GM23338 (cell line): ENCODE data around the gene ARHGEF28. TPM values are rescaled to one million over a fixed set of nuclear protein-coding genes. Genes with fewer than 3 reads are reported as not detected.

ENCODE experiments used
- ATAC-seq: fragments of 200-7000 bp; cut with Tn5 transposase; 3 replicates; pipeline ENCODE4 v1.9.1; 2020
- DNase-seq: peaks from one replicate; pipeline ENCODE4 v3.0.0-alpha.2; 2015; ENCODE audit warnings: low spot score
- H2AFZ ChIP-seq: fragments of 200-600 bp; sonication (generic); 2 replicates; pipeline ENCODE4 v1.8.0; 2016; ENCODE audit warnings: antibody characterized with exemption, mild to moderate bottlenecking, moderate library complexity
- H3F3A ChIP-seq: fragments of 200-600 bp; sonication (generic); replicated peaks from 2 replicates; pipeline ENCODE4 v1.8.0; 2017; ENCODE audit warnings: antibody characterized with exemption, mixed run types, low read depth
- H3K27ac ChIP-seq: fragments of 200-600 bp; sonication (generic); 2 replicates; pipeline ENCODE4 v1.6.1; 2016; ENCODE audit warnings: low read depth
- H3K27me3 ChIP-seq: fragments of 200-600 bp; sonication (generic); 2 replicates; pipeline ENCODE4 v1.8.0; 2016; ENCODE audit warnings: mild to moderate bottlenecking, mixed run types, moderate library complexity; ENCODE audit not compliant: insufficient read depth
- H3K36me3 ChIP-seq: fragments of 200-600 bp; sonication (generic); 2 replicates; pipeline ENCODE4 v1.8.0; 2016; ENCODE audit warnings: mild to moderate bottlenecking; ENCODE audit not compliant: insufficient read depth
- H3K4me1 ChIP-seq: fragments of 200-600 bp; sonication (generic); 2 replicates; pipeline ENCODE4 v1.8.0; 2016; ENCODE audit warnings: mild to moderate bottlenecking, moderate library complexity; ENCODE audit not compliant: insufficient read depth
- H3K4me2 ChIP-seq: fragments of 200-600 bp; sonication (generic); 2 replicates; pipeline ENCODE4 v1.7.1; 2017; ENCODE audit warnings: mixed run types
- H3K4me3 ChIP-seq: fragments of 200-600 bp; sonication (generic); 2 replicates; pipeline ENCODE4 v1.6.1; 2016; ENCODE audit warnings: mixed run types
- H3K79me2 ChIP-seq: fragments of 200-600 bp; sonication (generic); replicated peaks from 2 replicates; pipeline ENCODE4 v1.8.0; 2017; ENCODE audit warnings: mild to moderate bottlenecking; ENCODE audit not compliant: insufficient read depth
- H3K9me2 ChIP-seq: fragments of 200-600 bp; sonication (generic); 2 replicates; pipeline ENCODE4 v1.8.0; 2017; ENCODE audit not compliant: insufficient read depth
- H4K20me1 ChIP-seq: fragments of 200-600 bp; sonication (generic); replicated peaks from 2 replicates; pipeline ENCODE4 v1.8.0; 2017; ENCODE audit warnings: mild to moderate bottlenecking; ENCODE audit not compliant: insufficient read depth
- H3K27ac Mint-ChIP-seq: 2 replicates; pipeline ENCODE4 v1.8.0; 2020; ENCODE audit warnings: inconsistent platforms, mild to moderate bottlenecking, moderate library complexity, mixed read lengths
- H3K27me3 Mint-ChIP-seq: 3 replicates; pipeline ENCODE4 v1.8.0; 2022; ENCODE audit warnings: low read depth, mild to moderate bottlenecking, moderate library complexity, mixed read lengths, inconsistent platforms; ENCODE audit not compliant: insufficient read depth, poor library complexity
- H3K36me3 Mint-ChIP-seq: 3 replicates; pipeline ENCODE4 v1.8.0; 2021; ENCODE audit warnings: low read depth, mild to moderate bottlenecking, inconsistent platforms, moderate library complexity, mixed read lengths
- H3K4me1 Mint-ChIP-seq: 3 replicates; pipeline ENCODE4 v1.8.0; 2020; ENCODE audit warnings: mild to moderate bottlenecking, inconsistent platforms, mixed read lengths
- H3K4me3 Mint-ChIP-seq: 3 replicates; pipeline ENCODE4 v1.8.0; 2021; ENCODE audit warnings: moderate library complexity, mild to moderate bottlenecking, inconsistent platforms, mixed read lengths
- H3K9me3 Mint-ChIP-seq: 3 replicates; pipeline ENCODE4 v1.8.0; 2020; ENCODE audit warnings: moderate library complexity, mild to moderate bottlenecking, inconsistent platforms, mixed read lengths
- CREB1 ChIP-seq: fragments of 250-450 bp; sonication (Bioruptor Pico); IDR thresholded peaks from 2 replicates; pipeline ENCODE4 v1.5.0; 2020; ENCODE audit warnings: low read depth, mild to moderate bottlenecking, moderate library complexity
- EZH2 ChIP-seq: fragments of 200-600 bp; sonication (generic); IDR thresholded peaks from one replicate; pipeline ENCODE4 v1.8.0; 2017; ENCODE audit warnings: antibody characterized with exemption, mild to moderate bottlenecking, low read depth; ENCODE audit not compliant: unreplicated experiment
- EZH2phosphoT487 ChIP-seq: fragments of 200-600 bp; sonication (generic); IDR thresholded peaks from one replicate; pipeline ENCODE4 v1.8.1; 2018; ENCODE audit warnings: antibody characterized with exemption; ENCODE audit not compliant: unreplicated experiment
- JUNB ChIP-seq: IDR thresholded peaks from one replicate; pipeline ENCODE4 v1.6.1; 2016; ENCODE audit warnings: antibody characterized with exemption; ENCODE audit not compliant: unreplicated experiment
- POLR2AphosphoS5 ChIP-seq: IDR thresholded peaks from 2 replicates; pipeline ENCODE4 v1.6.1; 2016; ENCODE audit warnings: antibody characterized with exemption, low read depth
- ZNF114 ChIP-seq: fragments of 250-450 bp; sonication (Bioruptor Pico); IDR thresholded peaks from 2 replicates; pipeline ENCODE4 v1.5.0; 2020; ENCODE audit warnings: mild to moderate bottlenecking, moderate library complexity
- ZNF331 ChIP-seq: fragments of 250-450 bp; sonication (Bioruptor Pico); IDR thresholded peaks from 2 replicates; pipeline ENCODE4 v1.5.0; 2020; ENCODE audit warnings: low read depth, mild to moderate bottlenecking, moderate library complexity
- polyA plus RNA-seq: library from polyadenylated mRNA; unstranded; fragments of >200 nt; fragmentation: Nextera tagmentation; extraction: Ambion mirVana; gene quantifications from 2 replicates; pipeline ENCODE4 v1.2.1, GENCODE V29; 2016
- total RNA-seq: library from RNA; depleted of rRNA; stranded (reverse); fragments of >200 nt; shearing (Covaris generic); gene quantifications from 2 replicates; pipeline ENCODE4 v1.2.3, GENCODE V29; 2014
- TF ChIP-seq, protein P1 (sequence below), 2 experiments: fragments of 200-600 bp in 1 of 2; sonication (generic) in 1 of 2; conservative IDR thresholded peaks; 2 replicates each; pipeline versions ENCODE4 v1.5.1 to v1.6.1; 2016 to 2017; ENCODE audit warnings: antibody characterized with exemption in 2 of 2, low read depth in 2 of 2, mild to moderate bottlenecking in 2 of 2, moderate library complexity in 1 of 2
- TF ChIP-seq, protein P2 (sequence below): IDR thresholded peaks from 2 replicates; pipeline ENCODE4 v1.6.1; 2016; ENCODE audit warnings: antibody characterized with exemption
- TF ChIP-seq, protein P3 (sequence below): IDR thresholded peaks from one replicate; pipeline ENCODE4 v1.6.1; 2018; ENCODE audit warnings: antibody characterized with exemption; ENCODE audit not compliant: unreplicated experiment

The ARHGEF28 gene
- total and polyA plus RNA-seq, 2 experiments from 2014 or later, result 0.39 to 1.0 TPM

DNA sequence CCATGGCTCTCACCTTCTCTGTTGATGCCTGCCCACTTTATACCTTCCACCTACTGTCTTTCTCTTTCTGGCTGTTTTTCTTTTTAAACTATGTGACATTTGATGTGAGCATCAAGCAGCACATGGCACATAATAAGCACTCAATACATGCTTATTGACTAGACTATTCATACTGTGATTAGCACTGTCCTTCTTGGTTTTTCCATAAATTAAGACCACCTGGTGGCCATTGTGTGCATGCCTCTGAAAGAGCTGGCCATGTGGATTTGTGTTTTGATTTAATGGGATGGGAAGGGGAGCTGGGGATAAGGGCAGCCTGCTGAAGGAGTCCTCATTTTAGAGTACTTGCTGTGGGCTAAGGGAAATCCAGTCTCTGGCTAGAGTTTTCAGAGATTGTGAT, 79.4 kb downstream of the ARHGEF28 start (continued):
- TF ChIP-seq, protein P1, sequence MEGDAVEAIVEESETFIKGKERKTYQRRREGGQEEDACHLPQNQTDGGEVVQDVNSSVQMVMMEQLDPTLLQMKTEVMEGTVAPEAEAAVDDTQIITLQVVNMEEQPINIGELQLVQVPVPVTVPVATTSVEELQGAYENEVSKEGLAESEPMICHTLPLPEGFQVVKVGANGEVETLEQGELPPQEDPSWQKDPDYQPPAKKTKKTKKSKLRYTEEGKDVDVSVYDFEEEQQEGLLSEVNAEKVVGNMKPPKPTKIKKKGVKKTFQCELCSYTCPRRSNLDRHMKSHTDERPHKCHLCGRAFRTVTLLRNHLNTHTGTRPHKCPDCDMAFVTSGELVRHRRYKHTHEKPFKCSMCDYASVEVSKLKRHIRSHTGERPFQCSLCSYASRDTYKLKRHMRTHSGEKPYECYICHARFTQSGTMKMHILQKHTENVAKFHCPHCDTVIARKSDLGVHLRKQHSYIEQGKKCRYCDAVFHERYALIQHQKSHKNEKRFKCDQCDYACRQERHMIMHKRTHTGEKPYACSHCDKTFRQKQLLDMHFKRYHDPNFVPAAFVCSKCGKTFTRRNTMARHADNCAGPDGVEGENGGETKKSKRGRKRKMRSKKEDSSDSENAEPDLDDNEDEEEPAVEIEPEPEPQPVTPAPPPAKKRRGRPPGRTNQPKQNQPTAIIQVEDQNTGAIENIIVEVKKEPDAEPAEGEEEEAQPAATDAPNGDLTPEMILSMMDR (conservative IDR thresholded peaks at IDR 0.05; ENCODE audit: low read depth in 2 of 2), result peak in 1 of 2 experiments; percentile 29; a peak in 1 of 4 replicates

DNA sequence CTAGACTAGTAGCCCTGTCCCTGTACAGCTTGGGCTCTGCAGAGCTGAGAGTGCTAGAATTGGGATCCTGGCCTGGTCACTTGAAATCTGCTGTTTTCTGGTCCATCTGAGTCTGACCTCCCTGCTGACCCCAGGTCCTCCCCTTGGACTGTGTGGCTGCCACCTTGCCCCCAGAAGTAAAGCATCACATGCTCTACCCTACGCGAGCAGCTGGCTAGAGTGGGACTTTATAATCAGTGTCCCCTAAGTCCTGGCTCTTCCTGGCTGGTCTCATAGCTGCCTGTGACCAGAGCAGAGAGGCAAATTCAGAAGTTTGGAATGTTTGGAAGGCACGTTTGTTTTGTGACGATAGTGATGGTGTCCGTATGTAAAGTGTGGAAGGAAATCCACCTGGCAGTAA, 81.0 kb downstream of the ARHGEF28 start:
- H3K27me3 Mint-ChIP-seq, result no peaks in the 10 kb centered on the region
- H3K36me3 Mint-ChIP-seq, result no peaks in the 10 kb centered on the region
- no peaks in the 10 kb centered on the region for H3K27me3 ChIP-seq
- no peaks in the 10 kb centered on the region for H3K4me1 Mint-ChIP-seq
- no peak overlapping the region for H3K27ac Mint-ChIP-seq
- H4K20me1 ChIP-seq, result no peaks in the 10 kb centered on the region
- H3K4me1 ChIP-seq, result no peaks in the 10 kb centered on the region
- no peaks in the 10 kb centered on the region for H3K36me3 ChIP-seq
- no peak overlapping the region for H3K4me2 ChIP-seq
- no peak overlapping the region for H3K4me3 ChIP-seq
- H3K27ac ChIP-seq, result no peak overlapping the region
- no peaks in the 10 kb centered on the region for H3F3A ChIP-seq
- no peaks in the 10 kb centered on the region for H3K79me2 ChIP-seq
- no peak overlapping the region for H2AFZ ChIP-seq
- no peak overlapping the region for H3K4me3 Mint-ChIP-seq
- H3K9me3 Mint-ChIP-seq, result peaks cover 8% of the 10 kb centered on the region; the same call in 2 of the 3 replicates
- H3K9me2 ChIP-seq, result no peaks in the 10 kb centered on the region
- TF ChIP-seq ZNF331, result no peak
- TF ChIP-seq EZH2phosphoT487, result no peak
- no peak for TF ChIP-seq JUNB
- DNase-seq, result no peak
- ATAC-seq, result no peak

DNA sequence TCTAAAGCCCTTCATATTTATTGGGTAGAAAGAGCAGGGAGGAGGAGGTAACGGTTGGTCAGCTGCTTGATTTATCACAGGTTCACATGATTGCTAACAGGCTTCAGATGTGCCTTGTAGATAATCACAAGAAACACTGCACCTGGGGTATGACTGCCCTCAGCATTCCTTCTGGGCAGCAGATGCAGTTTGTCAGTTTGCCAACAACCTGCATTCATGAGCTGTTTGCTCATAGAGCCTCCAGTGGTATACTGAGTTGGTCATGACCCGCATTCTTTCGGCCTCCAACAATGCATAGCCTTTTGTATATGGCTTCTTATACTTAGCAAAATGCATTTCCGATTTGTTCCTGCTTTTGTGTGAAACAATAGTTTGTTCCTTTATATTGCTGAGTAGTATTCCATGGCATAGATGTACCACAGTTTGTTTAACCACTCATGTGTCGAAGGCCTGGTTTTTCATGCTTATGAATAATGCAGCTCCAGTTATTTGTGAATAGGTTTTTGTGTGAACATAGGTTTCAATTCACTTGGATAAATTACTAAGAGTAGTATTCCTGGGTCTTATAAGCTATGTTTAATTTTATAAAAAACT, 83.6 kb downstream of the ARHGEF28 start:
- H3K4me3 ChIP-seq, result no peak overlapping the region
- Mint-ChIP-seq H3K4me1 (no peaks in the 10 kb centered on the region), H3K27ac (no peak overlapping the region), H3K4me3 (no peak overlapping the region), H3K36me3 (no peaks in the 10 kb centered on the region), H3K9me3 (peaks cover 8% of the 10 kb centered on the region; the same call in 2 of the 3 replicates), H3K27me3 (no peaks in the 10 kb centered on the region)
- ATAC-seq, result no peak
- no peaks in the 10 kb centered on the region for H3K36me3 ChIP-seq
- no peaks in the 10 kb centered on the region for H3K4me1 ChIP-seq
- TF ChIP-seq, protein P2, sequence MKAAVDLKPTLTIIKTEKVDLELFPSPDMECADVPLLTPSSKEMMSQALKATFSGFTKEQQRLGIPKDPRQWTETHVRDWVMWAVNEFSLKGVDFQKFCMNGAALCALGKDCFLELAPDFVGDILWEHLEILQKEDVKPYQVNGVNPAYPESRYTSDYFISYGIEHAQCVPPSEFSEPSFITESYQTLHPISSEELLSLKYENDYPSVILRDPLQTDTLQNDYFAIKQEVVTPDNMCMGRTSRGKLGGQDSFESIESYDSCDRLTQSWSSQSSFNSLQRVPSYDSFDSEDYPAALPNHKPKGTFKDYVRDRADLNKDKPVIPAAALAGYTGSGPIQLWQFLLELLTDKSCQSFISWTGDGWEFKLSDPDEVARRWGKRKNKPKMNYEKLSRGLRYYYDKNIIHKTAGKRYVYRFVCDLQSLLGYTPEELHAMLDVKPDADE, result no peak
- TF ChIP-seq EZH2, result no peak
- TF ChIP-seq JUNB, result no peak
- TF ChIP-seq POLR2AphosphoS5, result no peak
- TF ChIP-seq EZH2phosphoT487, result no peak
- no peak for TF ChIP-seq ZNF114
- TF ChIP-seq, protein P1 (conservative IDR thresholded peaks at IDR 0.05; ENCODE audit: low read depth in 2 of 2), result no peak
- TF ChIP-seq, protein P3, sequence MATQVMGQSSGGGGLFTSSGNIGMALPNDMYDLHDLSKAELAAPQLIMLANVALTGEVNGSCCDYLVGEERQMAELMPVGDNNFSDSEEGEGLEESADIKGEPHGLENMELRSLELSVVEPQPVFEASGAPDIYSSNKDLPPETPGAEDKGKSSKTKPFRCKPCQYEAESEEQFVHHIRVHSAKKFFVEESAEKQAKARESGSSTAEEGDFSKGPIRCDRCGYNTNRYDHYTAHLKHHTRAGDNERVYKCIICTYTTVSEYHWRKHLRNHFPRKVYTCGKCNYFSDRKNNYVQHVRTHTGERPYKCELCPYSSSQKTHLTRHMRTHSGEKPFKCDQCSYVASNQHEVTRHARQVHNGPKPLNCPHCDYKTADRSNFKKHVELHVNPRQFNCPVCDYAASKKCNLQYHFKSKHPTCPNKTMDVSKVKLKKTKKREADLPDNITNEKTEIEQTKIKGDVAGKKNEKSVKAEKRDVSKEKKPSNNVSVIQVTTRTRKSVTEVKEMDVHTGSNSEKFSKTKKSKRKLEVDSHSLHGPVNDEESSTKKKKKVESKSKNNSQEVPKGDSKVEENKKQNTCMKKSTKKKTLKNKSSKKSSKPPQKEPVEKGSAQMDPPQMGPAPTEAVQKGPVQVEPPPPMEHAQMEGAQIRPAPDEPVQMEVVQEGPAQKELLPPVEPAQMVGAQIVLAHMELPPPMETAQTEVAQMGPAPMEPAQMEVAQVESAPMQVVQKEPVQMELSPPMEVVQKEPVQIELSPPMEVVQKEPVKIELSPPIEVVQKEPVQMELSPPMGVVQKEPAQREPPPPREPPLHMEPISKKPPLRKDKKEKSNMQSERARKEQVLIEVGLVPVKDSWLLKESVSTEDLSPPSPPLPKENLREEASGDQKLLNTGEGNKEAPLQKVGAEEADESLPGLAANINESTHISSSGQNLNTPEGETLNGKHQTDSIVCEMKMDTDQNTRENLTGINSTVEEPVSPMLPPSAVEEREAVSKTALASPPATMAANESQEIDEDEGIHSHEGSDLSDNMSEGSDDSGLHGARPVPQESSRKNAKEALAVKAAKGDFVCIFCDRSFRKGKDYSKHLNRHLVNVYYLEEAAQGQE, result no peak
- no peak for TF ChIP-seq CREB1 (CRISPR knock-in tag)
- H4K20me1 ChIP-seq, result no peaks in the 10 kb centered on the region
- H3K79me2 ChIP-seq, result no peaks in the 10 kb centered on the region
- no peaks in the 10 kb centered on the region for H3K9me2 ChIP-seq
- H3K4me2 ChIP-seq, result no peak overlapping the region
- H3K27ac ChIP-seq, result no peak overlapping the region
- H3F3A ChIP-seq, result no peaks in the 10 kb centered on the region
- no peaks in the 10 kb centered on the region for H3K27me3 ChIP-seq
- DNase-seq, result no peak
- no peak overlapping the region for H2AFZ ChIP-seq
